OCI-LY3 (cell line): ENCODE measurements around the gene SPRY1.

Experiments
- H2AFZ ChIP-seq: fragments of 200-600, 300-600 bp; shearing (Covaris generic); 2 replicates; pipeline ENCODE4 v1.6.0; 2014; ENCODE audit warnings: antibody characterized with exemption, low read depth, low read length
- H3K27ac ChIP-seq: fragments of 200-600, 300-600 bp; sonication (generic); 2 replicates; pipeline ENCODE4 v1.5.1; 2014; ENCODE audit warnings: mild to moderate bottlenecking, low read length, moderate library complexity, mixed read lengths
- H3K27me3 ChIP-seq: fragments of 200-600, 300-600 bp; sonication (generic); 2 replicates; pipeline ENCODE4 v1.6.1; 2014; ENCODE audit warnings: low read depth, low read length, mixed read lengths
- H3K36me3 ChIP-seq: fragments of 200-600, 300-600 bp; sonication (generic); replicated peaks from 2 replicates; pipeline ENCODE3; 2014; ENCODE audit warnings: low read depth, low read length, mixed read lengths
- H3K4me1 ChIP-seq: fragments of 300-600, 200-600 bp; sonication (generic); 2 replicates; pipeline ENCODE4 v1.6.1; 2014; ENCODE audit warnings: low read length, mixed read lengths
- H3K4me2 ChIP-seq: fragments of 200-600, 300-600 bp; sonication (generic); 2 replicates; pipeline ENCODE4 v1.6.1; 2014; ENCODE audit warnings: low read length, mixed read lengths
- H3K4me3 ChIP-seq: fragments of 300-600, 200-600 bp; sonication (generic); 2 replicates; pipeline ENCODE4 v1.5.1; 2014; ENCODE audit warnings: antibody characterized with exemption, mild to moderate bottlenecking, low read length, moderate library complexity
- H3K79me2 ChIP-seq: fragments of 300-600, 200-600 bp; shearing (Covaris generic); 2 replicates; pipeline ENCODE4 v1.6.1; 2014; ENCODE audit warnings: mild to moderate bottlenecking, low read length, mixed read lengths
- H3K9ac ChIP-seq: fragments of 300-600, 200-600 bp; shearing (Covaris generic); 2 replicates; pipeline ENCODE4 v1.6.0; 2014; ENCODE audit warnings: mild to moderate bottlenecking, low read length, moderate library complexity
- H3K9me3 ChIP-seq: fragments of 200-600, 300-600 bp; shearing (Covaris generic); 2 replicates; pipeline ENCODE4 v1.6.1; 2014; ENCODE audit warnings: low read length, mixed read lengths; ENCODE audit not compliant: insufficient read depth
- H4K20me1 ChIP-seq: fragments of 200-600, 300-600 bp; sonication (generic); 2 replicates; pipeline ENCODE4 v1.6.1; 2016; ENCODE audit warnings: low read length, mixed read lengths; ENCODE audit not compliant: insufficient read depth
- CTCF ChIP-seq: fragments of 200-600, 300-600 bp; sonication (generic); IDR thresholded peaks from 2 replicates; pipeline ENCODE4 v1.5.1; 2014; ENCODE audit warnings: antibody characterized with exemption, low read length, low read depth
- EZH2phosphoT487 ChIP-seq: fragments of 200-600 bp; shearing (Covaris generic); IDR thresholded peaks from 2 replicates; pipeline ENCODE4 v1.6.1; 2018; ENCODE audit warnings: antibody characterized with exemption, mixed run types, low read depth

Gene SPRY1

GRCh38 chr4:123435246-123436113 is 38.9 kb downstream of the SPRY1 start:
- no peak overlapping the region for H2AFZ ChIP-seq

GRCh38 chr4:123438031-123438430 is 41.4 kb downstream of the SPRY1 start:
- no peaks in the 10 kb centered on the region for H4K20me1 ChIP-seq
- H3K27ac ChIP-seq: no peak overlapping the region

More at GRCh38 chr4:123435246-123436113, 38.9 kb downstream of the SPRY1 start:
- Histone ChIP-seq H3K79me2 (no peaks in the 10 kb centered on the region), H3K27me3 (no peaks in the 10 kb centered on the region), H3K9me3 (no peaks in the 10 kb centered on the region), H3K4me2 (no peak overlapping the region), H3K4me3 (no peak overlapping the region), H3K27ac (no peak overlapping the region), H3K9ac (no peak overlapping the region), H4K20me1 (no peaks in the 10 kb centered on the region), H3K36me3 (no peaks in the 10 kb centered on the region), H3K4me1 (no peaks in the 10 kb centered on the region)
- TF ChIP-seq CTCF: no peak
- no peak for TF ChIP-seq EZH2phosphoT487

GRCh38 chr4:123443401-123444289 is 47.0 kb downstream of the SPRY1 start:
- Histone ChIP-seq H3K4me3 (peak overlapping the region; percentile 57), H3K9me3 (no peaks in the 10 kb centered on the region), H3K79me2 (no peaks in the 10 kb centered on the region), H4K20me1 (no peaks in the 10 kb centered on the region), H3K9ac (peak overlapping the region; percentile 21; the same call in 1 of the 2 replicates), H3K4me2 (peak overlapping the region; percentile 67), H3K27ac (no peak overlapping the region), H2AFZ (peak overlapping the region; percentile 63; the same call in 1 of the 2 replicates), H3K4me1 (peaks cover 15% of the 10 kb centered on the region), H3K36me3 (no peaks in the 10 kb centered on the region), H3K27me3 (no peaks in the 10 kb centered on the region)
- TF ChIP-seq EZH2phosphoT487: no peak
- TF ChIP-seq CTCF: no peak

More at GRCh38 chr4:123438031-123438430, 41.4 kb downstream of the SPRY1 start:
- no peak overlapping the region for H3K4me2 ChIP-seq
- H3K4me1 ChIP-seq: peaks cover 1% of the 10 kb centered on the region
- no peak overlapping the region for H3K9ac ChIP-seq
- H3K9me3 ChIP-seq: no peaks in the 10 kb centered on the region
- no peaks in the 10 kb centered on the region for H3K27me3 ChIP-seq
- TF ChIP-seq EZH2phosphoT487 (no peak), CTCF (no peak)
- no peak overlapping the region for H3K4me3 ChIP-seq
- no peaks in the 10 kb centered on the region for H3K36me3 ChIP-seq
- no peak overlapping the region for H2AFZ ChIP-seq
- H3K79me2 ChIP-seq: no peaks in the 10 kb centered on the region

GRCh38 chr4:123444290-123444731 is 47.7 kb downstream of the SPRY1 start:
- no peak overlapping the region for H3K27ac ChIP-seq
- H4K20me1 ChIP-seq: no peaks in the 10 kb centered on the region
- peak overlapping the region; percentile 57 for H3K4me3 ChIP-seq
- TF ChIP-seq EZH2phosphoT487: no peak
- no peak for TF ChIP-seq CTCF
- peaks cover 3% of the 10 kb centered on the region; the same call in 1 of the 2 replicates for H3K27me3 ChIP-seq
- no peaks in the 10 kb centered on the region for H3K36me3 ChIP-seq
- H2AFZ ChIP-seq: peak overlapping the region; percentile 63
- no peaks in the 10 kb centered on the region for H3K79me2 ChIP-seq
- H3K9me3 ChIP-seq: no peaks in the 10 kb centered on the region
- peaks cover 17% of the 10 kb centered on the region for H3K4me1 ChIP-seq
- H3K4me2 ChIP-seq: peak overlapping the region; percentile 67
- peak overlapping the region; percentile 21; the same call in 1 of the 2 replicates for H3K9ac ChIP-seq
